ENCODE results near the gene CDKN1A.

The CDKN1A gene

DNA sequence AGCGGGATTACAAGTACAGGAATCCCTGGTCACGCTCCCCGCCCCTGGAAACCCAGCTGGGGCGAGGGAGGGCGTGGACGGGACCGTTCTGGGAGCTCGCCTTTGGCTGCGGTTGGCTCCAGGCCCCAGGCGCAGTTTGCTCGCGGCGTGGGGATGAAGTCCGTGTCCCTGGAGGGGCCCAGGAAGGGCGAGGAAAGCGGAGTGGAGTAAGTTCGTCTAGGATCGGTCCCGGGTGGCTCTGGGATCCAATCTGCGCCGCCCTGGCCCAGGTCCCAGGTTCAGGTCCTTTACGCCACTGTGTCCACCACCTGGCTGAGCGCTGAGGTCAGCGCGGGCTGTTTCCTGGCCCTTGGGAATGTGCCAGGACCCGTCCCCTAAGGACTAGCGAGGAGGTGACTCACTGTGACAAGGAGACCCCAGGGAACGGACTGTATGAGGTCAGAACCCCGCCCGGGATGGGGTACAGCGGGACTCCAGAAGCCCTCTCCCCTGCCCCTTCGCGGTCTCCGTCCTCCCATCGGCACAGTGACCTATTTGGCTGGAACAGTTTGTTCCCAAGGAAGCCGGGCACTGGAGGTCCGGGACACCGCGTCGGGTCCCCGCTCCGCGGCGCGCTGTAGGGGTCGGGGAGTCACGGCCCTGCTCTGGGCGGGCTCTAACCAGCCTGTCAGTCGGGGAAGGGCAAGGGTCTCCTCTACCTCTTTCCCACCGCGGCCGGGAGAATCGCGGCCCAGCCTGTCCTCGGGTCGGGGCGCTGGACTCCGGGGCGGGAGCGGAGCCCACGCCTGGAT lies 724 bp downstream of the CDKN1A start:
- DNase-seq = no peak

DNA sequence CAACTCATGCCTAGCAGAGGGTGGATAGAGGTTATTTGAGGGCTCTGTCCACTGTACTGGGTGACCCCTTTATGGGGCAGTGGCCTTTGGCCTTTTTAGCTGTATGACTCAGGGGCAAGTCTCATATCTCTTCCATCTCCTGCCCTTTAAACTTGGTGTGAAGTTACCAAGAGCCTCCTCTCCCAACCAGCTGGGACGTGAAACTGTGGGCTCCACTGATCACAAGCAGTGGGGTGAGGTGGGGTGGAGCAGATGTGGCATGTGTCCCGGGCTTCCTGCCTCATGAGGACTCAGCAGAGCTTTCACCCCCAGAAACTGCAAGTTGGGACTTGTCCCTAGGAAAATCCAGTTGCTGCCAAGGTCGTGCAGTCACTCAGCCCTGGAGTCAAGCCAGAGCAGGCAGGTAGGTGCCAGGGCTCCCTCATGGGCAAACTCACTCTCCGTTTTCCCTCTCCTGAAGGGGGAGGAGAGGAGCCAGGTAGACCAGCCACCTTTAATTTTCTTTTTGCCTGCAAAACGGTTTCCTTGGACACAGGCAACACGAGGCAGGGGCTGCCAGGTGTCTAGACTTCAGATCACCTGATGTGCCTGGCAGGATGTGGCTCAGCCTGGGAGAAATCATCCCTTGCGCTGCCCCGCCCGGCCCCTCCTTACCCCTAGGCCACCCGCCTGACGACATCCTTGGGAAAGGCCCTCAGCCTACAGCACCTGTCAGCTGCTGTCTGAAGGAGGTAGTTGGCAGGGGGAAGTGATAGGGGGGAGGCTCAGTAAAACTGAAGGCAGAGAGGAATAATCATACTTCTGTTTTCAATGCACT lies 4.0 kb downstream of the CDKN1A start:
- peak; percentile 51 for DNase-seq

DNA sequence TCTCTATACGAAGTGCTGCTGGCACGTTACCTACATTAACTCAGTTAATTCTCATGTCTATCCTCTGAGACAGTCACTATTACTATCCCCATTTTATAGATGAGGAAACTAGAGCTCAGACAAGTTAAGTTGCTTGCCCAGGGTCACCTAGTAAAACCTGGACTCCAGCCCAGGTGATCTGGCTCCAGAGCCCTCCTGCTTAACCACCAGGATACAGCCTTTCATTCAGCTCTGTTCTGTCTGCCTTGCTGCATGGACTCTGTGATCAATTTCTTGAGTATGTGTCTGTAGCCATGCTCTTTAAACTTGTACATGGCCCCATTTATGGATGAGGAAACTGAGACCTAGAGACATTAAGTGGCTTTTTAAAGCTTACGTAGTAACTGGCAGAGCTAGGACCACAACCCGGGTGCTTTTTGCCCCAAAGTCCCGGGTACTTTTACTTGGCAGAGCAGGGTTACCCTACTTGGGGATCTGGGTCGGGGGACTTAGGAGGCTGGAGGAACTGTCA lies 4.7 kb downstream of the CDKN1A start:
- no peak for DNase-seq

DNA sequence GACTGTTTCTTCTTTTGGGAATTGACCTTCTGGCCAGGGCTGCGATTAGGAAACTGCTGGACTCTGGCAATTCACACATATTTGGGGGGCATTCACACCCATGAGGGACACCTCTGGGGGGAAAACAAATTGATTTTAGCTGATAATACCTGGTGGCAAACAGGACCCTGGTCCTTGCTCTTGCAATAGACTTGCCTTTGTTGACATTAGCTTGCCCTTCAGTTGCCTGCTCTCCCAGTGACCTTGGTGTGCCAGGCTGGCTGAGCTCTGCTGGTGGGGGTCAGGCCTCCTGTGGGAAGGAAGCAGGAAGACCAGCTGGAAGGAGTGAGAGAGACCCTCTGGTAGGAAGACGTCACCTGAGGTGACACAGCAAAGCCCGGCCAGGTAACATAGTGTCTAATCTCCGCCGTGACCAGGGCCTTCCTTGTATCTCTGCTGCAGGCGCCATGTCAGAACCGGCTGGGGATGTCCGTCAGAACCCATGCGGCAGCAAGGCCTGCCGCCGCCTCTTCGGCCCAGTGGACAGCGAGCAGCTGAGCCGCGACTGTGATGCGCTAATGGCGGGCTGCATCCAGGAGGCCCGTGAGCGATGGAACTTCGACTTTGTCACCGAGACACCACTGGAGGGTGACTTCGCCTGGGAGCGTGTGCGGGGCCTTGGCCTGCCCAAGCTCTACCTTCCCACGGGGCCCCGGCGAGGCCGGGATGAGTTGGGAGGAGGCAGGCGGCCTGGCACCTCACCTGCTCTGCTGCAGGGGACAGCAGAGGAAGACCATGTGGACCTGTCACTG lies 5.3 kb downstream of the CDKN1A start:
- DNase-seq = no peak

DNA sequence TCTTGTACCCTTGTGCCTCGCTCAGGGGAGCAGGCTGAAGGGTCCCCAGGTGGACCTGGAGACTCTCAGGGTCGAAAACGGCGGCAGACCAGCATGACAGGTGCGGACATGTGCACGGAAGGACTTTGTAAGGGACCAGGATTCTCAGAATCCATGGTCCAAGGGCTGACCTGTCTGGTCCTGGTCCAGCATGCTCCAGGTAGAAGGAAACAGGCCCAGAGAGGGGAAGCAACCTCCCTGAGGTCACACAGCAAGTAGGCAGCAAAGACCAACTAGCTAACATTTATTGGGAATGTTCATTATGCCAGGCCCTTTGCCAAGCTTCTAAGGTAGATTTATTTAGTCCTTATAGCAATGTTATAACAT lies 5.9 kb downstream of the CDKN1A start:
- DNase-seq = no peak

DNA sequence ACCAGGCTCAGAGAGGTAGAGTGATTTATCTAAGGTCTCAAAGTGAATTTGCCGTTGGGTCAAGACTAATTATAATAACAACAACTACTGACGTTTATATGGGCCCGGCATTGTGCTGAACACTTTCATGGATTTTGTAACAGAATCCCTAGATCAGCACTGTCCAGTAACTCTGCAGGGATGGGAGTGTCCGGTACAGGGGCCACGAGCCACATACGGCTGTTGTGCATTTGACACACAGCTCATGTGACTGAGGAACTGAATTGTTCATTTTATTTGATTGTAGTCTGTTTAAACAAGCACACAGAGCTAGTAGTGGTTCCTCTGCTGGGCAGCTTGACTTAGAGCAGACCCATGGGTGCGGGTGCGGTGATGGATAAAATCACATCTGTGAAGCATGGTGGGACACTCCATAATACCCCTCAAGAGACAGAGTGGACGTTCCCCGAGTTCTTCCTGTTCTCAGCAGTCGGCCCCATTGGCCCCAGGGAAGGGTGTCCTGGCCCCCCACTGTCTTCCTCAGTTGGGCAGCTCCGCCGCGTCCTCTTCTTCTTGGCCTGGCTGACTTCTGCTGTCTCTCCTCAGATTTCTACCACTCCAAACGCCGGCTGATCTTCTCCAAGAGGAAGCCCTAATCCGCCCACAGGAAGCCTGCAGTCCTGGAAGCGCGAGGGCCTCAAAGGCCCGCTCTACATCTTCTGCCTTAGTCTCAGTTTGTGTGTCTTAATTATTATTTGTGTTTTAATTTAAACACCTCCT lies 6.8 kb downstream of the CDKN1A start:
- DNase-seq = no peak

DNA sequence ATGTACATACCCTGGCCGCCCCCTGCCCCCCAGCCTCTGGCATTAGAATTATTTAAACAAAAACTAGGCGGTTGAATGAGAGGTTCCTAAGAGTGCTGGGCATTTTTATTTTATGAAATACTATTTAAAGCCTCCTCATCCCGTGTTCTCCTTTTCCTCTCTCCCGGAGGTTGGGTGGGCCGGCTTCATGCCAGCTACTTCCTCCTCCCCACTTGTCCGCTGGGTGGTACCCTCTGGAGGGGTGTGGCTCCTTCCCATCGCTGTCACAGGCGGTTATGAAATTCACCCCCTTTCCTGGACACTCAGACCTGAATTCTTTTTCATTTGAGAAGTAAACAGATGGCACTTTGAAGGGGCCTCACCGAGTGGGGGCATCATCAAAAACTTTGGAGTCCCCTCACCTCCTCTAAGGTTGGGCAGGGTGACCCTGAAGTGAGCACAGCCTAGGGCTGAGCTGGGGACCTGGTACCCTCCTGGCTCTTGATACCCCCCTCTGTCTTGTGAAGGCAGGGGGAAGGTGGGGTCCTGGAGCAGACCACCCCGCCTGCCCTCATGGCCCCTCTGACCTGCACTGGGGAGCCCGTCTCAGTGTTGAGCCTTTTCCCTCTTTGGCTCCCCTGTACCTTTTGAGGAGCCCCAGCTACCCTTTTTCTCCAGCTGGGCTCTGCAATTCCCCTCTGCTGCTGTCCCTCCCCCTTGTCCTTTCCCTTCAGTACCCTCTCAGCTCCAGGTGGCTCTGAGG lies 7.6 kb downstream of the CDKN1A start:
- DNase-seq = no peak

DNA sequence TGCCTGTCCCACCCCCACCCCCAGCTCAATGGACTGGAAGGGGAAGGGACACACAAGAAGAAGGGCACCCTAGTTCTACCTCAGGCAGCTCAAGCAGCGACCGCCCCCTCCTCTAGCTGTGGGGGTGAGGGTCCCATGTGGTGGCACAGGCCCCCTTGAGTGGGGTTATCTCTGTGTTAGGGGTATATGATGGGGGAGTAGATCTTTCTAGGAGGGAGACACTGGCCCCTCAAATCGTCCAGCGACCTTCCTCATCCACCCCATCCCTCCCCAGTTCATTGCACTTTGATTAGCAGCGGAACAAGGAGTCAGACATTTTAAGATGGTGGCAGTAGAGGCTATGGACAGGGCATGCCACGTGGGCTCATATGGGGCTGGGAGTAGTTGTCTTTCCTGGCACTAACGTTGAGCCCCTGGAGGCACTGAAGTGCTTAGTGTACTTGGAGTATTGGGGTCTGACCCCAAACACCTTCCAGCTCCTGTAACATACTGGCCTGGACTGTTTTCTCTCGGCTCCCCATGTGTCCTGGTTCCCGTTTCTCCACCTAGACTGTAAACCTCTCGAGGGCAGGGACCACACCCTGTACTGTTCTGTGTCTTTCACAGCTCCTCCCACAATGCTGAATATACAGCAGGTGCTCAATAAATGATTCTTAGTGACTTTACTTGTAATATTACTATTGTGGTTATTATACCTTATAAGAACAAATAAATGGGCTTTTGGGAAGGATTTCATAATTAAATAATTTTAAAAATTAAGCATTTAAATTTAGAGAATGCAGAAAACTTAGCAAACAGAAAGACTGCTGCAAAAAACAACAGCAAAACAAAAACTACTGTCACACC lies 8.4 kb downstream of the CDKN1A start:
- no peak for DNase-seq

DNA sequence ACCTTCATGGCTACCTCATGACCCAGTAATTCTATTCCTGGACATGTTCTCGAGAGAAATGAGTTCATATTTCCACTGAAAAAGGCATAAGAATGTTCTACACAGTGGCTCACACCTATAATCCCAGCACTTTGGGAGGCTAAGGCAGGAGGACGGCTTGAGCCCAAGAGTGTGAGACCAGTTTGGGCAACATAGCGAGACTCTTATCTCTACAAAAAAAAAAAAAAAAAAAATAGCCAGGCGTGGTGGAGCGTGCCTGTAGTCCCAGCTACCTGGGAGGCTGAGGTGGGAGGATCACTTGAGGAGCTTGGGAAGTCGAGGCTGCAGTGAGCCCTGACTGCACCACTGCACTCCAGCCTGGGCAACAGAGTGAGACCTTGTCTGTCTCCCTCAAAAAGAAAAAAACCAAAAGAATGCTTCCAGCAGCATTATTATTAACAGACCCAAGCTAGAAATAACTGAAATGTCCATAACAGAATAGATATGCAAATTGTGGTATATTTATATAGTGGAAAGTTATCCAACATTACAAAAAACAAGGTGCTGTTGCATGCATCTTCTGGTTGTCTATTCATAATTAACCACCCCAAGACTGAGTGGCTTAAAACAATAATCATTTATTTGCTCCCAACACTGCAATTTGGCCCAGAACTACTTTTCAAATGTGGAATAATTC lies 9.7 kb downstream of the CDKN1A start:
- DNase-seq = no peak

DNA sequence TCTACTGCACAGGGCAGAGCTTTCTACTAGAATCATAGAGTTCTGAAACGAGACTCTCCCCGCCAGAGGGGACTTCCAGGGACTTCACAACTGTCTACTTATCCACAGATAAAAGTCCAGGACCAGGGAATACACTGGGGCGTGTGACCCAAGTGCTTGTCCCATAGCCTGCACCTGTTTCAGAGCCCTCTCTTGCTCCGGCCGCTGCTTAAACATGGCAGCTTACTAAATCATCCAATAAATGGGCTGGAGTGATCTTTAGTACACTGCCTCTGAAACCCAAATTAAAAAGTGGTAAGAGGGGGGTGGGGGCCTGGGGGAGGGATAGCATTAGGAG lies 10.2 kb downstream of the CDKN1A start:
- DNase-seq = no peak

DNA sequence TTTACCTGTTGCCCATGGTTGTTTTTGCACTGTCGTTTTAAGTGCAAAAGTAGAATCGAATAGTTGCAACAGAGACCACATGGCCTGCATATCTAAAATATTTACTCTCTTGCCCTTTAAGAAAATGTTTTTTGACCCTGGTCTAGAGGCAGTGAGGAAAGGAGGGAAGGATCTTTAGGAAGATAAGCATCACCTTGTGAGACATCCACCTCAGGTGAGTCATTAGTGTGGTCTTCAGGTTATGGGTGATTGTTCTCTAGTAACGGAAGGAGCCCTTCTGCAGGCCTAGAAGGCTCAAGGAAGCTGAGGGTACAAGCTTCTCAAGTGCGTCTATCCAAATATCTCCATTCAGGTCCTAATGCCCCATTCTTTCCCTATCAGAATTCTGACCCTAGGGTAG lies 12.5 kb downstream of the CDKN1A start:
- no peak for DNase-seq

DNA sequence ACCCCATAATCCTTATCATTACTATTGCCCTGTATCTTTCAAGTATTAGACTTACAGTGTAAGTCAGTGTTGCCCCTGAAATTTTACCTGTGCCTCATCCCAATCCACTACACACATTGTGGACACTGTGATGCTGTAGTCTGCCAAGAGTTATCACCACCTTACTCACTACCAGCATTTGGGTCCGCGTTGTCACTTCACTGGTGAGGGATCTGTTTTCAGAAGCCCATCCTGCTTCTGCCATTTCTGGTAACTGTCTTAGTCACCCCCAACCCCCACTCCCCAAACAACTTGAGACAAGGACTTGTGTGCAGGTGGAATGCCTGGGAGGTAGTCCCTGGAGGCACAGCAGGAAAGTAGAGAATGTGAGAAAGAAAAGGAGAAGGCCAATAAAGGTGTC lies 13.1 kb downstream of the CDKN1A start:
- no peak for DNase-seq

DNA sequence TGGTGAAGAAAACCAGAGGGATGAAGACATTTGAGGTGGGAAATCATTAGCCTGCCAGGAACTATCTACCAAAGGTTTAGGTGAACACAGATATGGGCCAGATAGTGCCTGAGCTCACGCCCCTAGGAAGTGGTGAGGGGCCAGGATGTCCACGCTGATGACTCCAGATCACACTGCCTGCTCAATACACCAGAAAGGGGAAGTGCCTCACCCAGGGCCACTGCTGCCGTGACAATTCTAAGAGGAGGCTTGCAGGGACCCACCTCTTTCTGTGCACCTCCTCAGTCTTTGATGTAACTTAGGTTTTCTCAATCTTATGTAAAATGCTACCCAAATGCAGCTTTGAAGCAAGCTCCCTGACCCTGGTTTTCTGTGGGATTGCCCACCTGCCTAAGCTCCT lies 13.7 kb downstream of the CDKN1A start:
- no peak for DNase-seq

DNA sequence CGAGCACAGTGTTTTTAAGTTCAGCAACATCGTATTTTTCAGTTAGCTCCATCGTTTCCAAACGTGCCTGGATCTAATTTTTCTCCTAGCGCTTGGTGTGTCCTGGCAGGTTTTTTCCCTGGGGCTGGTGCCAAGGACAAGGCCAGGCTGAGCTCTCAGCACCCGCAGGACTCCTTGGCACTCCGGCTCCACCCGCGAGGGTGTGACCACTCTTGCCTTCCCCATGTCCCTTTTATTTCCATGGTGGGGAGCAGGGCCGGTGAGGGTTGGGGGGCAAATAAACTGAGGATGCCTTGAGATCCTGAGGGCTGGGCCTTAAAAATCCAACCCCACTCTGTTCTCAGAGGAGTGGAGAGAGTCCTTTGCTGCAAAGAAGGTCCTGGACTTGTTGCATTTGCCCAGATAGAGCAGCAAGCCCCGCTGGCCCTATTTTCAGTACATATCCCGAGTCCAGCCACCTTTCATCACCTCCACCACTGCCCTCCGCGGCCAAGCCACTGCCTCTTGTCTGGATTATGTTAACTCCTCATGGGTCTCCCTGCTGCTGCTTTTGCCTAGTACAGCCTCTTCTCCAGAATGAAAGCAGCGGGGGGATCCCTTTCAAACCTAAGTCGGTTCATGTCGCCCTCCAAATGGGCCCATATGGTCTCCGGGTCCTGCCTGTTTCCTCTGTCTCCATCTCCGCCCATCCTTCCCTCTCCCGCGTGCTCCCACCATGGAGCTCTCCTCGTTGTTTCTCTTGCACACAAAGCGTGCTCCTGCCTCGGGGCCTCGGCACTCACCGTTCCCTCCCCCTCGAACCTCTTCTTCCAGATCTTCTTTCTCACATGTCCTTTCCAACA lies 14.6 kb downstream of the CDKN1A start:
- no peak for DNase-seq

DNA sequence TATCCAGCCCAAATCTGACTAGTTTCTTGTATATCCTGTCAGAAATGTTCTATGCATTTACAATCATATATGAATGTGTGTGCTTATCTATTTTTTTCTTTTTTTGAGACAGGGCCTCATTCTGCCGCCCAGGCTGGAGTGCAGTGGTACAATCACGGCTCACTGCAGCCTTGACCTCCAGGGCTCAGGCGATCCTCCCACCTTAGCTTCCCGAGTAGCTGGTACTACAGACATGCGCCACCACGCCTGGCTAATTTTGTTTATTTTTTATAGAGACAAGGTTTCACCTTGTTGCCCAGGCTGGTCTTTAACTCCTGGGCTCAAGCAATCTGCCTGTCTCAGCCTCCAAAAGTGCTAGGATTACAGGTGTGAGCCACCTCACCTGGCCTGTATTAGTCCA lies 16.1 kb downstream of the CDKN1A start:
- no peak for DNase-seq

DNA sequence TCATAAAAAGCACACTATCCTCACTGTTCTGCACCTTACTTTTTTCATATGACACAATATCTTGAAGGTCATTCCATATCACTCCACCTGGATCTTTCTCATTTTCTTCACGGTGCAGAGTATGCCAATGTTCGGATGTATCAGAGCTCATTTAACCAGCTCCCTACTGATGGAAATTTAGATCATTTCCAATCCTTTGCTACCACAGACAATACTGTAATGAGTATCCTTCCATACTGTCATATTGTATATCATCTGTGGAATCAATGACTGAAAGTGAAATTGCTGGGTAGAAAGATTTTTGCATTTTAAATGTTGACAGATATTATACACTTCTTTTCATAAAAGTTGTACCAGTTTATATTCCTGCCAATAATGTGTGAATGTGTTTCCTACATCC lies 16.9 kb downstream of the CDKN1A start:
- no peak for DNase-seq

DNA sequence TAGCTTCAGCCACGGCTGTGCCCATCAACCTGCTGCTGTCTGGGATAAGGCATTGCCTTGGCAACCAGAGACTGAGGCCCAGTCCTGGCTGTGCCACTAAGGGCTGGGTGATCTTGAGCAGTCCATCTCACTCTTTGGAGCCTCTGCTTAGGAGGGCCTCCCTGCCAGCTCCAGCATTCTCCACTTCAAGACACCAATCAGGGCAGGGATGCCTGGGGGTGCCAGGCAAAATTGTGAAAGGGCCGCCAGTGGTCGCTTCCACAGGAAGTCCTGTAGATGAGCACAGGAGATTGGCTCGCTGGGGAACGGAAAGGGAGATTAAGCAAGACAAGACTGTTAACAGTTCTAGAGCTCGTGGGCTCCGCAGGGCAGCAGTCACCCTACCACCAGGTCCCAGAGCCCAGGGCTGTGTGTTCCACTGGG lies 19.0 kb downstream of the CDKN1A start, which contains the start of gene RAB44:
RAB44 (plus strand) TSS at position 346 of the 423 bp plus-strand sequence. CDS start 6,410 bp downstream, outside the sequence.
- DNase-seq = no peak

DNA sequence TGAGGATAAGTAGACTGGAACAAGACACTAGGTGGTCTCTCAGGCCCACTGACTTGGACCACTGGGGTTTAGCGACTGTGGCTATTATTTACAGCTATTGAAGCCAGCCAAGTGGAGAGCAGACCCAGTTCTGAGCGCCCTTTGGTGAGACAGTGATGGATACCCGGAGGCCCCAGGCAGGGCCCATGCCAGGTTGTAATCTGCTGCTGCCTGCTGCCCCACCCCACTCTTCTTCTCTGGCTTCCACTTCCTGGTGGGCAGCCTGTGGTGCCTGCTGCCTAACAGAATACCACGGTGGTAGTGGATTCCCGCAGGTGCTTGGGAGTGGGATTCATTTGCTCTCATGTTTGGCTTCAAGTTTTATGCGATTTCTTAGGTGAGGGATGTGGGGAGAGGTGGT lies 19.7 kb downstream of the CDKN1A start:
- DNase-seq = no peak

DNA sequence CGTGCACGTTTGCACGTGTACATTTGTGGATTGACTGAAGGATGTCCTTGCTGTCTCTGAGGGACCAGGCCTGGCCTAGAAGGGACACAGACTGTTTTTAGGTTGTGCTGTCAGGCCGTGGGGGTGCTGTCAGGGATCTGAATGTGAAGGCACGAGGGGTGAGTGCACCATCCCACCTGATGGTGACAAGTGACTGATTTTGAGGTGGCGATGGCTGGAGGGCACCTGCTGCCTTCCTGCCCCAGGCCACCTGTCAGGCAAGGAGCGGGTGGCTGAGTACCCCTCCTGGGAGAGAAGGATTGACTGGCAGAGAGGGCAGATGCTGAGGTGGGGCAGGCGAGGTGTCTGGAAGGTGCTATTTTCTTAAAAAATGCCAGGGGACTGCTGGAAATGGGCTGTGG lies 20.4 kb downstream of the CDKN1A start:
- DNase-seq = no peak
